NB4 (cell line): ENCODE measurements around the gene SSBP3.

Experiments used
- CTCF ChIP-seq: IDR thresholded peaks from one replicate; pipeline ENCODE4 v1.5.1; 2012; ENCODE audit warnings: low read depth, low read length
- MYC ChIP-seq: IDR thresholded peaks from 2 replicates; pipeline ENCODE4 v1.6.1; 2011; ENCODE audit warnings: low read depth, low read length
- POLR2A ChIP-seq: IDR thresholded peaks from 2 replicates; pipeline ENCODE4 v1.6.1; 2011; ENCODE audit warnings: mild to moderate bottlenecking; ENCODE audit not compliant: insufficient read length; ENCODE audit errors: extremely low read depth

- TF ChIP-seq CTCF, result no peak
- TF ChIP-seq POLR2A, result no peak
- no peak for TF ChIP-seq MYC
These were observed 135.7 kb downstream of the SSBP3 start for GRCh38 chr1:54270543-54270942.
